ENCODE measurements around the gene LACTBL1. TPM values are rescaled to one million over a fixed set of nuclear protein-coding genes. Genes with fewer than 3 reads are reported as not detected.

Gene LACTBL1
- total RNA-seq, 4 donors from 2014 or later: not detected

- TF ChIP-seq, protein P1, sequence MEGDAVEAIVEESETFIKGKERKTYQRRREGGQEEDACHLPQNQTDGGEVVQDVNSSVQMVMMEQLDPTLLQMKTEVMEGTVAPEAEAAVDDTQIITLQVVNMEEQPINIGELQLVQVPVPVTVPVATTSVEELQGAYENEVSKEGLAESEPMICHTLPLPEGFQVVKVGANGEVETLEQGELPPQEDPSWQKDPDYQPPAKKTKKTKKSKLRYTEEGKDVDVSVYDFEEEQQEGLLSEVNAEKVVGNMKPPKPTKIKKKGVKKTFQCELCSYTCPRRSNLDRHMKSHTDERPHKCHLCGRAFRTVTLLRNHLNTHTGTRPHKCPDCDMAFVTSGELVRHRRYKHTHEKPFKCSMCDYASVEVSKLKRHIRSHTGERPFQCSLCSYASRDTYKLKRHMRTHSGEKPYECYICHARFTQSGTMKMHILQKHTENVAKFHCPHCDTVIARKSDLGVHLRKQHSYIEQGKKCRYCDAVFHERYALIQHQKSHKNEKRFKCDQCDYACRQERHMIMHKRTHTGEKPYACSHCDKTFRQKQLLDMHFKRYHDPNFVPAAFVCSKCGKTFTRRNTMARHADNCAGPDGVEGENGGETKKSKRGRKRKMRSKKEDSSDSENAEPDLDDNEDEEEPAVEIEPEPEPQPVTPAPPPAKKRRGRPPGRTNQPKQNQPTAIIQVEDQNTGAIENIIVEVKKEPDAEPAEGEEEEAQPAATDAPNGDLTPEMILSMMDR (IDR thresholded peaks at IDR 0.05; ENCODE audit: low read depth): no peak
Observed at GRCh38 chr1:22910286-22910685, 62.4 kb downstream of the LACTBL1 start.

- TF ChIP-seq, protein P1 (IDR thresholded peaks at IDR 0.05; ENCODE audit: low read depth): no peak
Observed at GRCh38 chr1:22908880-22909426, 63.7 kb downstream of the LACTBL1 start.

DNA sequence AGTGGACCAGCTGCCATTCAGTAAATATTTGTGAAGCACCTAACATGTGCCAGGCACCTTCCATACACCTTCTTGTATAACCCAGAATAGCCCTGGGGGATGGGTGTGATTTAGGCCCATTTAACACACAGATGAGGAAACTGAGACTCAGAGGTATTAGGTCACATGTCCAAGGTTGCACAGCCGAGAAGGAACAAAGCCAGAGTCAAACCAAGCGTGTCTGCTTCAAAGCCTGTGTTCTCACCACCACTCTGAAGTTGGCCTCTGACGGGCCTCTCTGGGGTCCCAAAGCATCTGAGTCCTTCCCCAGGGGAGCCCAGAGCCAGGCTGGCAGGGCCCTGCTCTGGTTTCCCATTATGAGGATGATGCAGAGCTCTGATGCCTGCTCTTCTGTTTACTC is 65.1 kb downstream of the LACTBL1 start:
- TF ChIP-seq, protein P1 (IDR thresholded peaks at IDR 0.05; ENCODE audit: low read depth): no peak

GRCh38 chr1:22906968-22907367 is 65.7 kb downstream of the LACTBL1 start:
- TF ChIP-seq, protein P1 (IDR thresholded peaks at IDR 0.05; ENCODE audit: low read depth): no peak

DNA sequence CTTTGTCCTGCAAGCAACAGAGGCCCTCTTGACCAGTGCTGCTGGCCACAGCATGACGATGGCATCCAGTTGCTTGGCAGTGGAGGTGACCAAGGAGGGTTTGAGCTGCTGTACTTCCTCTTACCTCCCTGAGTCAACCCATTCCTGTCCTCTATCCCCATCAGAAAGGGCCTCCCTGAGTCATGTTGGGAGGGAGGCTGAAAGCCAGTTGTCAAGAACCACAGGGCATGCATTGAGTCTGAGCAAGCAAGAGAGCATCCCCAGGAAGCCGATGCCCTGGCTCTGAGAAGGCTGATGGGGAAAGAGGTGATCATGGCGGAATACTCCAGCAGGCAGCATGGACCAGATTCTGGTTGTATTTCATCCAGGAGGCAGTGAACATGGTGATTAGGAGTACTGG is 69.6 kb downstream of the LACTBL1 start:
- TF ChIP-seq, protein P1 (IDR thresholded peaks at IDR 0.05; ENCODE audit: low read depth): no peak

Other genes with a start within 250 kb of the LACTBL1 start
- not detected for gene TEX46, start 43.0 kb upstream of the LACTBL1 start, total RNA-seq
- gene KDM1A, start 46.6 kb upstream of the LACTBL1 start, total RNA-seq: 10 to 100 TPM; 37.9 to 43.7 (median 38.5) TPM
- gene LUZP1, start 196.0 kb upstream of the LACTBL1 start, total RNA-seq: 10 to 100 TPM; 23.3 to 30.3 (median 24.7) TPM
- gene HTR1D, start 244.6 kb upstream of the LACTBL1 start, total RNA-seq: not detected